ENCODE results near the gene LRRC8E.
"Not testable (repeated sequence)": the region's sequence is repeated elsewhere in the genome, so short reads cannot be mapped to it uniquely, and the experiment has no call there.

Gene LRRC8E

DNA sequence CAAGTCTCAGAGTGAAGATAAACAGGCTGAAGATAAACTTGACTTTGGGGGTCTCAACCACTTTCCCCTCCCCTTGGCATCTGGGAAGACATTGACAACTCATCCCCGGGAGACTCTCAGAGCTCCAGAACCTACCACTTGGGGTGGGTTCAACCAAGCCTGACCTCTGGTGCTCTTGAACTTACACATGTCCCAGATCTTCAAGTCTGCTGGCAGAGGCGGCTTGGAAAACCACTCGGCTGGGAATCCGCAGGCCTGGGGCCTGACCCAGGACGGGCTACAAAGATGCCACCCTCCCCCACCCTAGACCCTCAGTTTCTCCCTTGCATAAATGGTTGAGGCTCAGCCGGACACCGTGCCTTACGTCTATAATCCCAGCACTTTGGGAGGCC is 512 bp downstream of the LRRC8E start:
- DNase-seq = no peak

DNA sequence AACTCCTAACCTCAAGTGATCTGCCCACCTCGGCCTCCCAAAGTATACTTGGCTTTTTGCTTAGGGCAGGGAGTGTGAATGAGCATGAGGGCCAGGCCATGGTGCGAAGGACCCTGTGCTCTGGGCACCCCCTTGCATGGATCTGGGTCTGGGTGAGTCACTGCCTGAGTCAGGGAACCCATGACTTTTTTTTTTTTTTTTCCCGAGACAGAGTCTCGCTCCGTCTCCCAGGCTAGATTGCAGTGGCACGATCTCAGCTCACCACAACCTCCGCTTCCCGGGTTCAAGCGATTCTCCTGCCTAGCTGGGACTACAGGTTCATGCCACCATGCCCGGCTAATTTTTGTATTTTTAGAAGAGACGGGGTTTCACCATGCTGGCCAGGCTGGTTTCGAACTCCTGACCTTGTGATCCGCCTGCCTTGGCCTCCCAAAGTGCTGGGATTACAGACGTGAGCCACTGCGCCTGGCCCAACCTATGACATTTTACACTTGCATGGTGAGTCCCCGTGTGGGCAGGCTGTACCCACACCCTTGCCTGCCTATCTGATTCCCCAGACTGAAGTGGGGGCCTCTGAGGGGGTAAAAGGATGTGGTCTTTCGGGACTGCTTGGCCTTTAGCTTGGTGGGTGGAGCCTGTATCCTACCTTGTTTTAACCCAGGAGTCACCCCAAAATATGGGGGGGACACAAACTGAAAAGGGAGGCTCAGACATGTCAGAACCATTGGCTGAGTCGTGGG is 5.2 kb downstream of the LRRC8E start:
- DNase-seq = not testable (repeated sequence)

DNA sequence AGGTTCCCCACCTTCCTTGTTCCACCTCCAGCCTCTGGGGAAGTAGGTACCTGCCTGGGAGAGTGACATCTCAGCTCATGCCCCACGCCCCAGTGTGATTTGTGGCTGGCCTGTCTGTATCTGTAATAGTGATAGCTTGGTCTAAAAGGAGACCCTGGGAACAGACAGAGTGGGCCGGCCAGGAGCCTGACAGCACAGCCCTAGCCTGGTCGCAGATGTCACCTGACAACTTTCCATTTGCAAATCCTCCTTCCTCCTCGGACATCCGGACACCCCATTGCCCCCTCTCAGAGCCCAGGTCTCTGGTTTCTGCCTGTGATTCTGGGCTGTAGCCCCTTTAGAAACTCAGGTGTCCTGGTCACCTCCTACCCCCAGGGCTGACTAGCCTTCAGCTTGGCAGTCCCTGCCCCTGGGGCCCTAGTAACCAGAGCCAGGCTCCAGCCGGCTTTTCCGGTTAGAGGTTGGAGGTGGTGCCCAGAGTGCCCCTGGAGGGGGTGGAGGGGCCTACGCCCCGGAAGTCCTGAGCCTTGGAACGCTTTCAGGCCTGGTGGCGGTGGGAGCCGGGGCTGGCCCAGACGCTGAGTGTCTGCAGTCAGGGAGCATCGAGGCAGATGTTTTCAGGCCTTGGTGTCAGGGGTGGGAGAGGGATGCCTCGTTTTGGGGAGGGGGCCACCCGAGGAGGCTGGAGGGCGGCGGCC is 6.5 kb downstream of the LRRC8E start:
- no peak for DNase-seq

GRCh38 chr19:7895565-7895964 is 7.3 kb downstream of the LRRC8E start:
- no peak for DNase-seq

DNA sequence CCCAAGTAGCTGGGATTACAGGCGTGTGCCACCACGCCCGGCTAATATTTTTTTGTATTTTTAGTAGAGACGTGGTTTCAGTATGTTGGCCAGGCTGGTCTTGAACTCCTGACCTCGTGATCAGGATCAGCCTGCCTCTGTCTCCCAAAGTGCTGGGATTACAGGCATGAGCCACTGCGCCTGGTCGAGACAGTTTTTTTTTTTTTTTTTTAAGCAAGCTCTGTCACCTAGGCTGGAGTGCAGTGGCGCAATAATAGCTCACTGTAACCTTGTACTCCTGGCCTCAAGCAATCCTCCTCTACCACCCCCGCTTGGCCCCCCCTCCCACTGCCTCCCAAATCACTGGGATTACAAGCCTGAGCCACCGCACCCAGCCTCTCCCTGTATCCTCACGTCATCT is 9.0 kb downstream of the LRRC8E start:
- DNase-seq = no peak

- no peak for DNase-seq
These were observed 10.7 kb downstream of the LRRC8E start for GRCh38 chr19:7898967-7899366.

DNA sequence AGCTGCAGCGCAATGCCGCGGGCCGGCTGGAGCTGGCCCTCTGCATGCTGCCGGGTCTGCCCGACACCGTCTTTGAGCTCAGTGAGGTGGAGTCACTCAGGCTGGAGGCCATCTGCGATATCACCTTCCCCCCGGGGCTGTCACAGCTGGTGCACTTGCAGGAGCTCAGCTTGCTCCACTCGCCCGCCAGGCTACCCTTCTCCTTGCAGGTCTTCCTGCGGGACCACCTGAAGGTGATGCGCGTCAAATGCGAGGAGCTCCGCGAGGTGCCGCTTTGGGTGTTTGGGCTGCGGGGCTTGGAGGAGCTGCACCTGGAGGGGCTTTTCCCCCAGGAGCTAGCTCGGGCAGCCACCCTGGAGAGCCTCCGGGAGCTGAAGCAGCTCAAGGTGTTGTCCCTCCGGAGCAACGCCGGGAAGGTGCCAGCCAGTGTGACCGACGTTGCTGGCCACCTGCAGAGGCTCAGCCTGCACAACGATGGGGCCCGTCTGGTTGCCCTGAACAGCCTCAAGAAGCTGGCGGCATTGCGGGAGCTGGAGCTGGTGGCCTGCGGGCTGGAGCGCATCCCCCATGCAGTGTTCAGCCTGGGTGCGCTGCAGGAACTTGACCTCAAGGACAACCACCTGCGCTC is 11.6 kb downstream of the LRRC8E start:
- DNase-seq = no peak

DNA sequence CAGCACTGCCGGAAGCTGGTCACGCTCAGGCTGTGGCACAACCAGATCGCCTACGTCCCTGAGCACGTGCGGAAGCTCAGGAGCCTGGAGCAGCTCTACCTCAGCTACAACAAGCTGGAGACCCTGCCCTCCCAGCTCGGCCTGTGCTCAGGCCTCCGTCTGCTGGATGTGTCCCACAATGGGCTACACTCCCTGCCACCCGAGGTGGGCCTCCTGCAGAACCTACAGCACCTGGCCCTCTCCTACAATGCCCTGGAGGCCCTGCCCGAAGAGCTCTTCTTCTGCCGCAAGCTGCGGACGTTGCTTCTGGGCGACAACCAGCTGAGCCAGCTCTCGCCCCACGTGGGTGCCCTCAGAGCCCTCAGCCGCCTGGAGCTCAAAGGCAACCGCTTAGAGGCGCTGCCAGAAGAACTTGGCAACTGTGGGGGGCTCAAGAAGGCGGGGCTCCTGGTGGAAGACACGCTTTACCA is 12.1 kb downstream of the LRRC8E start:
- DNase-seq = no peak

DNA sequence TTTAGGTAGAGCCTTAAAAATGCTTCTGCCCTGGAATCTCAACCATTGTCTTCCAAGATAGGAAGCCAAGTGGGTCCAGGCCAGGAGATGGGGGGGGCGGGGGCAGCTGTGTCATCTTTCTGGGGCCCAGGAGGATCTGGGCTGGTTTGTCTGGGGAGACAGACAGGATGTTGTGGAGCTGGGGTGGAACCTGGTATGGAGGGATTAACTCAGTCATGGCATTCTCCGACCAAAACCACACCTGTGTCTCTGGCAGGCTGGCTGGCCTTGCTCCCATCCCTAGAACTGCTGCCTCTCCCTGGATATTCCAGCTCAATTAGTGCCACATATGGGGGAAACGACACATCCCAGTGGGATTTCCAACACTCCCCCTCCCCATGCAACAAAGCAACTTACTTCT is 12.6 kb downstream of the LRRC8E start:
- DNase-seq = no peak

- no peak for DNase-seq
These were observed 13.0 kb downstream of the LRRC8E start for GRCh38 chr19:7901337-7901736.

GRCh38 chr19:7902796-7903243 is 14.5 kb downstream of the LRRC8E start:
- no peak for DNase-seq

- peak; percentile 100 for DNase-seq
These were observed 15.1 kb downstream of the LRRC8E start, which contains the start of gene MAP2K7 for GRCh38 chr19:7903244-7904073. TSS of gene MAP2K7 (plus strand) at chr19:7903877. CDS start at chr19:7903945, 68 bp downstream.

- peak; percentile 71 for DNase-seq
These were observed 16.0 kb downstream of the LRRC8E start for GRCh38 chr19:7904074-7905020.

- no peak for DNase-seq
These were observed 17.0 kb downstream of the LRRC8E start for GRCh38 chr19:7905268-7905667.

- DNase-seq = no peak
These were observed 17.5 kb downstream of the LRRC8E start for GRCh38 chr19:7905859-7906258.

- no peak for DNase-seq
These were observed 18.8 kb downstream of the LRRC8E start for GRCh38 chr19:7907122-7907521.

DNA sequence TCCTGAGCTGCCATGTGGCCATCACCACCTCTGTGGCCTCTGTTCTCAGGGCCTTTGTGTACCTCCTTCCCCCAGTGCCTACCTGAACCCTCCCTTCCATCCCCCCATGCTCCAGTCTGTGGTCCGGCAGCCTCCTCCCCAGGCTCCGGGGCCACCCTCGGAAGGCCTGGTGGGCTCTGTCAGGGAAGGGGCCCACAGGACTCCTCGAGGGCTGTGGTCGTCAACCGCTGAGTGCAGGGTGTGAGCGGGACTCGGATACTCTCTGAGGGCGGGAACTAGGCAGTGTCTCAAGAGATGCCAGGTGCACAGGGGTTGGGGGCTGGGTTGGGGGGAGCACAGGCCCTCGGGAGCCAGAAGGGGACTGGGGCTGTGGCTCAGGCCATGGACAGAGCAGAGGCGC is 19.2 kb downstream of the LRRC8E start:
- no peak for DNase-seq

GRCh38 chr19:7908078-7908699 is 19.9 kb downstream of the LRRC8E start:
- DNase-seq = no peak

GRCh38 chr19:7908742-7909461 is 20.6 kb downstream of the LRRC8E start:
- DNase-seq = no peak

- DNase-seq = no peak
These were observed 21.3 kb downstream of the LRRC8E start for GRCh38 chr19:7909471-7910067.
